Activated naive CD8-positive, alpha-beta T cell treated with anti-CD3 and anti-CD28 coated beads, Interleukin-2, amount 50 U/mL, for 24 hours (primary cell): ENCODE measurements around the gene ZSCAN5C.
"Not testable (repeated sequence)": the region's sequence is repeated elsewhere in the genome, so short reads cannot be mapped to it uniquely, and the experiment has no call there.

Experiments used
- ATAC-seq: fragments of 150-1000 bp; cut with Tn5 transposase; one replicate; pipeline ENCODE4 v1.10.0; 2021
- DNase-seq: peaks from one replicate; pipeline ENCODE4 v3.0.0; 2021
- H3K27ac Mint-ChIP-seq: one replicate; pipeline ENCODE4 v1.8.0; 2021; ENCODE audit warnings: mild to moderate bottlenecking, mixed read lengths
- H3K27me3 Mint-ChIP-seq: one replicate; pipeline ENCODE4 v1.8.0; 2021; ENCODE audit warnings: mixed read lengths
- H3K36me3 Mint-ChIP-seq: one replicate; pipeline ENCODE4 v1.8.0; 2021; ENCODE audit warnings: low read depth, mixed read lengths
- H3K4me1 Mint-ChIP-seq: one replicate; pipeline ENCODE4 v1.8.0; 2021; ENCODE audit warnings: mixed read lengths
- H3K4me3 Mint-ChIP-seq: one replicate; pipeline ENCODE4 v1.8.0; 2021; ENCODE audit warnings: mild to moderate bottlenecking, moderate library complexity, mixed read lengths
- H3K9me3 Mint-ChIP-seq: one replicate; pipeline ENCODE4 v1.8.0; 2021; ENCODE audit warnings: mixed read lengths

ZSCAN5C gene

DNA sequence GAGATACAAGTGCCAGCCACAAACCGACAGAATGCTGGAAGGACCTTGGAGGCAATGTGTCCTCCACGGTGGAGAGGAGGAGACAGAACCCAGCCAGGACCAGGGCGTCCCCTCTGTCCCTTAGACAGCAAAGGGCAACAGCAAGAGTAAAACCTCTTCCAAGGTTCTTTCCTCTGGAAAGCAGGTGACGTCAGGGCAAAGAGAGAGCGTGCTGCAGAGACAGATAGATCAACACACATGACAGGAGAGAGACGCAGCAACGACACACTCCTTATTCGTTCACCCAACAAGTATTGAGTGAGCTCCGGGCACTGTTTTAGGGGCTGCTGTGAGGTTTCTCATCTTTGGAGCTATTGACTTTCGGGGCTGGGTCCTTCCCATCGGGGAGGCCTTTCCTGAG, 27.5 kb upstream of the ZSCAN5C start:
- H3K27ac Mint-ChIP-seq: no peak overlapping the region
- H3K4me1 Mint-ChIP-seq: no peaks in the 10 kb centered on the region
- ATAC-seq (no peak), DNase-seq (no peak)
- no peaks in the 10 kb centered on the region for H3K9me3 Mint-ChIP-seq
- peaks cover 10% of the 10 kb centered on the region for H3K27me3 Mint-ChIP-seq
- no peak overlapping the region for H3K4me3 Mint-ChIP-seq
- no peaks in the 10 kb centered on the region for H3K36me3 Mint-ChIP-seq

DNA sequence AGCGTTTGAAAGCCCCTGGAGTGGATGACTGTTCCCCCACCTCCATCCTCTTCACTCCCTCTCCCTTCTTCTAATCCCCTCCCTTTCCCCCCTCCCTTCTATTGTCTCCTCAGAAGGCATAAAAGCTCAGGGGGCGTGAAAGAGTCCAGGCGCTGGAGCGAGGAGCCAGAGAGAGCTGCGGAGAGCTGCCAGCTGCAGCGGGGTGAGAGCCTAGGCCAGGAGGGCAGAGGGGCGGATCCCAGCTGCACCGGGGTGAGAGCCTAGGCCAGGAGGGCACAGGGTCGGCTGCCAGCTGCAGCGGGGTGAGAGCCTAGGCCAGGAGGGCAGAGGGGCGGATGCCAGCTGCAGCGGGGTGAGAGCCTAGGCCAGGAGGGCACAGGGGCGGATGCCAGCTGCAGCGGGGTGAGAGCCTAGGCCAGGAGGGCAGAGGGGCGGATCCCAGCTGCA, 26.2 kb upstream of the ZSCAN5C start, which contains the start of gene GALP:
GALP (plus strand) TSS at position 148 of the 447 bp plus-strand sequence. CDS start 1,101 bp downstream, outside the sequence.
- not testable (repeated sequence) for H3K27ac Mint-ChIP-seq, H3K36me3 Mint-ChIP-seq, H3K4me3 Mint-ChIP-seq, DNase-seq, H3K4me1 Mint-ChIP-seq, H3K27me3 Mint-ChIP-seq, ATAC-seq, H3K9me3 Mint-ChIP-seq

DNA sequence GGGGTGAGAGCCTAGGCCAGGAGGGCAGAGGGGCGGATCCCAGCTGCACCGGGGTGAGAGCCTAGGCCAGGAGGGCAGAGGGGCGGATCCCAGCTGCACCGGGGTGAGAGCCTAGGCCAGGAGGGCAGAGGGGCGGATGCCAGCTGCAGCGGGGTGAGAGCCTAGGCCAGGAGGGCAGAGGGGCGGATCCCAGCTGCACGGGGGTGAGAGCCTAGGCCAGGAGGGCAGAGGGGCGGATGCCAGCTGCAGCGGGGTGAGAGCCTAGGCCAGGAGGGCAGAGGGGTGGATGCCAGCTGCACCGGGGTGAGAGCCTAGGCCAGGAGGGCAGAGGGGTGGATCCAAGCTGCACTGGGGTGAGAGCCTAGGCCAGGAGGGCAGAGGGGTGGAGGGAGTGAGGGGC, 25.8 kb upstream of the ZSCAN5C start:
- not testable (repeated sequence) for H3K9me3 Mint-ChIP-seq, H3K4me1 Mint-ChIP-seq, DNase-seq, H3K36me3 Mint-ChIP-seq, H3K27me3 Mint-ChIP-seq, H3K4me3 Mint-ChIP-seq, ATAC-seq, H3K27ac Mint-ChIP-seq

DNA sequence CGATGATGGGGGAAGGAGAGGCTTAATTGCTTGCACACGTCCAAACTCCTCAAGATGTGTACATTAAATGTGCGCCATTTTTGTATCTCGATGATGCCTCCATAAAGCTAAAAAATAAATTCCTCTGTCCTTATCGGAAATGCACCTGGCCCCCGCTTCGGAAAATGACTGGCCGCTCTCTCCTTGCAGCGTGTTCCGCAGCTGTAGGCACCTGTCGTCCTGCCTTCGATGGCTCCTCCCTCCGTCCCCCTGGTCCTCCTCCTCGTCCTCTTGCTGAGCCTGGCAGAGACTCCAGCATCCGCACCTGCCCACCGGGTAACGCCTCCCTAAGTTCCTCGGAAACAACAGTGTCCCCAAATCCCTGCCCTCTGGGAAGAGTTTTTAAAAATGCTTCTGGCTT, 25.2 kb upstream of the ZSCAN5C start:
- no peak overlapping the region for H3K27ac Mint-ChIP-seq
- no peak for DNase-seq

DNA sequence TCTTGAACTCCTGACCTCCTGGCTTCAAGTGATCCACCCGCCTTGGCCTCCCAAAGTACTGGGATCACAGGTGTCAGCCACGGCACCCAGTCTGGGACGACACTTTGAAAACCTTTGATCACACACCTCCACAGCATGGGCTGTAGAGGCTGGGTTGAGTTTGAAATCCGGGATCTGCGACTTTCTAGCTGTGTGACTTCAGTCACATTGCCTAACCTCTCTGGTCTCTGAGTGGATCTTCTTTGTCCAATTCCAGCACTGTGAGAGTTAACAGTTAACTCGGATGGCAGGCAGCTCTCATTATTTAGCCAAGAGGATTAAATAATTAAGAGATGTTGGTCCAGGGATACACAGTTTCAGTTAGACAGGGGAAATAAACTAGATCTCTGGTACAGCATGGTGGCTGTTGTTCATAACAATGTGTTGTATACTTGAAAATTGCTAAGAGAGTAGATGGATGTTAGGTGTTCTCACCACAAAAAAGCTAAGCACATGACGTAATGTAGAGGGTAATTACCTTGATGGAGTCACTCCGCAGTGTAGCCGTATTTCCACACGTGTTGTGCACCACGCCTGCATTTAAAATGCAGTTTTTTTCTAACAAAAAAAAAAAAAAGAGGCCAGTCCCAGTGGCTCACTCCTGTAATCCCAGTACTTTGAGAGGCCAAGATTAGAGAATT, 24.4 kb upstream of the ZSCAN5C start:
- Mint-ChIP-seq H3K4me1 (no peaks in the 10 kb centered on the region), H3K27ac (no peak overlapping the region), H3K36me3 (no peaks in the 10 kb centered on the region), H3K4me3 (no peak overlapping the region), H3K27me3 (peaks cover 3% of the 10 kb centered on the region), H3K9me3 (no peaks in the 10 kb centered on the region)
- DNase-seq: no peak
- no peak for ATAC-seq

More for the DNA sequence above, 25.2 kb upstream of the ZSCAN5C start:
- Mint-ChIP-seq H3K4me3 (no peak overlapping the region), H3K4me1 (no peaks in the 10 kb centered on the region), H3K9me3 (no peaks in the 10 kb centered on the region), H3K36me3 (no peaks in the 10 kb centered on the region), H3K27me3 (peaks cover 6% of the 10 kb centered on the region)
- ATAC-seq: no peak

DNA sequence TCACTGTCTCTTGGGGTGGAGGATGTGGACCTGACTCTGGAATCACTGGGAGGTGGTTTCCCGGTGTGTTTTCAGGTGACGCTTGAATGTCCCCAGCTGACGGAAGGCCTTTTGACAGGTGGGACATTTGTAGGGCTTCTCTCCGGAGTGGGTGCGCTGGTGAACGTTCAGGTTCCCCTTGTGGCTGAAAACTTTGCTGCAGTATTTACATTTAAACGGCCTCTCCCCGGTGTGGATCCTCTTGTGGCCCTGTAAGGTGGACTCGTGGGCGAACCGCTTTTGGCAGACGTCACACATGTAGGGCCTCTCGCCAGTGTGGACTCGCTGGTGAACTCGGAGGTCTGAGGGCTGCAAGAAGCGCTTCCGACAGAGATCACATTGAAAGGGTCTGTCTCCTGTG, 12.3 kb upstream of the ZSCAN5C start:
- H3K4me3 Mint-ChIP-seq: no peak overlapping the region
- H3K4me1 Mint-ChIP-seq: no peaks in the 10 kb centered on the region
- ATAC-seq (no peak), DNase-seq (no peak)
- no peaks in the 10 kb centered on the region for H3K9me3 Mint-ChIP-seq
- H3K27me3 Mint-ChIP-seq: peaks cover 11% of the 10 kb centered on the region
- H3K36me3 Mint-ChIP-seq: no peaks in the 10 kb centered on the region
- no peak overlapping the region for H3K27ac Mint-ChIP-seq

DNA sequence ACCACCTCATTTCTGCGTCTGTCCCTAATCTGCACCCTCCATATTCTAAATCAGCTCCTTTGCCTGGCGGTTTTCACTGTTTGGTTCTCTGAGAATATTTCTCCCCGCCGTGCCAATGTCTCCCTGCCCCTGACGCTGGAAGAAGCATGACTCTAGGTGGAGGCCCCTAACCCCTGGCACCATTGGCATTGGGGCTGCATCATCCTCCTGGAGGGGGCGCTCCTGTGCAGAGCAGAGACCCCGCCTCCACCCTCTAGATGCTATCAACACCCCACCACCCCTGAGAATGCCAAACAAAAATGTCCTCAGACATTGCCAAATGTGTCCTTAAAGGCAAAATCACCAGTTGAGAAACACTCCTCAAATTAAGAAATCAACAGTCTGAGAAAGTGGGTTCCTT, 11.0 kb upstream of the ZSCAN5C start:
- Mint-ChIP-seq H3K4me3 (no peak overlapping the region), H3K36me3 (no peaks in the 10 kb centered on the region), H3K27me3 (peaks cover 4% of the 10 kb centered on the region), H3K4me1 (no peaks in the 10 kb centered on the region), H3K9me3 (no peaks in the 10 kb centered on the region), H3K27ac (no peak overlapping the region)
- no peak for DNase-seq
- ATAC-seq: no peak

DNA sequence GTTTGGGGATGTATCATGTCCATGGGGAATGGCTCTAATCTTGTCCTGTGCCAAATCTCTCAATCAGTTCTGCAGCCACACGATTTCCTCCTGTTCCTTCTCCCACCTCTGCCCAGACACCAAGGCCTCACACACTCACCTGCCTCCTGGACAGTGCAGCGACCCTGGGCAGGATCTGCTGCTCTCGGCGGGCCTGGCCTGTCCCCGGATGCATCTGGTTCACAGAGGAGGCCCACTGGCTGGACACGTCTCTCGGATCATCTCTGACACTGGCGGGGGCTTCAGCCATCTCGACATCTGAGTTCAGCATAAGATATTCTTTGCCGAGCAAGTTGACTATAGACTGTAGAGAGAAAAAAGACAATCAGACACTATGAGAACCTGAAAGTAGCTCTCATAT, 10.4 kb upstream of the ZSCAN5C start:
- Mint-ChIP-seq H3K4me1 (no peaks in the 10 kb centered on the region), H3K36me3 (no peaks in the 10 kb centered on the region), H3K27me3 (peaks cover 4% of the 10 kb centered on the region), H3K27ac (no peak overlapping the region), H3K4me3 (no peak overlapping the region), H3K9me3 (no peaks in the 10 kb centered on the region)
- DNase-seq: no peak
- ATAC-seq: no peak

DNA sequence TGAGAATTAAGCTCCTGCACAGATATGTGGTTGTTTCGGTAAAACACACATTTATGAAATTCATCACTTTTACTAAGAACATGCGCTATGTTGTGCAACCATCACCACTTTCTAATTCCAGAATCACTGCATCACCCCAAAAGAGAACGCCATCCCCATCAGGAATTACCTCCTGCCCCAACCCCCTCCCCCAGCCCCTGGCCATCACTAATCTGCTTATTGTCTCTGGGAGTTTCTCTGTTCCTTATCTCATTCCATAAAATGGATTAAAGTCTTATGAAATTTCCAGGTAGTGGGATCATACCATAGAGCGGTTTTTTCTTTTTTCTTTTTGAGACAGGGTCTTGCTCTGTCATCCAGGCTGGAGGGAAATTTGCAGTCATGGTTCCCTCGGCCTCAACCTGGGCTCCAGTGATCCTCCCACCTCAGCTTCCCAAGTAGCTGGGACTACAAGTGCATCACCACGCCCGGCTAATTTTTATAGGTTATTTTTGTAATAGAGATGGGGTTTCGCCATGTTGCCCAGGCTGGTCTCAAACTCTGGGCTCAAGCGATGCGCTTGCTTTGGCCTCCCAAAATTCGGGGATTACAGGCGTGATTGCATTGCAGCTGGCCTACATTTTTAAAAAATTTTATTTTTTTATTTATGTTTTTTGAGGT, 8.0 kb upstream of the ZSCAN5C start:
- H3K27me3 Mint-ChIP-seq: no peaks in the 10 kb centered on the region
- H3K36me3 Mint-ChIP-seq: no peaks in the 10 kb centered on the region
- no peak for DNase-seq
- H3K27ac Mint-ChIP-seq: no peak overlapping the region
- H3K9me3 Mint-ChIP-seq: no peaks in the 10 kb centered on the region
- H3K4me1 Mint-ChIP-seq: no peaks in the 10 kb centered on the region
- no peak for ATAC-seq
- H3K4me3 Mint-ChIP-seq: no peak overlapping the region

DNA sequence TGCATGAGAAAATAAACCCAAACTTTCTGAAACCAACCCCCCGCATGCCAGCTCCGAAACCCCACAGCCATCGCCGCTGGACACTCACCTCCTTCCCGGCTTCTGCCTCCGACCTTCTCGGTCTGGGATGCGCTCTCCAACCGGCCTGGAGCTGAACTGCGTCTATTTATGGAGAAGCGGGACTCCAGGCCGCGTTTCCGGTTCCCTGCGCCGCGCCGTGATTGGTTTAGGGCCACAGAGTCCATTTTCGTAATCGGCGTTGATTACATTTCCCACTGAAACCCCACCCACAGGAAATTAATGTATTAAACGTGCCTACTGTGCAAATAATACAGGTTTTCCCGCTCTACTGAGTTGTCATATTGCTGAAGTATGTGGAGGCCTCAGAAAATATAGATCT, 4.4 kb upstream of the ZSCAN5C start, which contains the start of gene ZSCAN5B:
ZSCAN5B (minus strand) TSS at position 138 of the 400 bp plus-strand sequence. CDS start 4,731 bp downstream, outside the sequence.
- DNase-seq, H3K9me3 Mint-ChIP-seq, H3K27ac Mint-ChIP-seq, H3K4me1 Mint-ChIP-seq, H3K27me3 Mint-ChIP-seq, H3K4me3 Mint-ChIP-seq, H3K36me3 Mint-ChIP-seq, ATAC-seq: not testable (repeated sequence)

DNA sequence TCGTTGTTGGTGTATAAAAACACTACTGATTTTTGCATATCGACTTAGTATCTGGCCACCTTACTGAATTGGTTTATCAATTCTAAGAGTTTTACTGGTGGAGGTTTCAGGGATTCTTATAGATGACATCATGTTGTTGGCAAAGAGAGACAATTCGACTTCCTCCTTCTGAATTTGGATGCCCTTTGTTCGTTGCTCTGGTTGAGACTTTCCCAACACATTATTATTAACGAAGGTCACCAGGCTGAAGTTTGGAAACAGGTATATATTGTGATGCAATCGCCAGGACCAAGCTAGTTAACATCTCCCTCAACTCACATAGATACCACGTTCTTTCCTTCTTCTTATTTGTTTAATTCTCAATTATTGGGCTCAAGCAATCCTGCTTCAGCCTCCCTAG, 2.4 kb upstream of the ZSCAN5C start:
- Mint-ChIP-seq H3K4me3 (no peak overlapping the region), H3K9me3 (no peaks in the 10 kb centered on the region), H3K27ac (no peak overlapping the region), H3K36me3 (no peaks in the 10 kb centered on the region), H3K27me3 (peaks cover 8% of the 10 kb centered on the region), H3K4me1 (no peaks in the 10 kb centered on the region)
- ATAC-seq: no peak
- DNase-seq: no peak

DNA sequence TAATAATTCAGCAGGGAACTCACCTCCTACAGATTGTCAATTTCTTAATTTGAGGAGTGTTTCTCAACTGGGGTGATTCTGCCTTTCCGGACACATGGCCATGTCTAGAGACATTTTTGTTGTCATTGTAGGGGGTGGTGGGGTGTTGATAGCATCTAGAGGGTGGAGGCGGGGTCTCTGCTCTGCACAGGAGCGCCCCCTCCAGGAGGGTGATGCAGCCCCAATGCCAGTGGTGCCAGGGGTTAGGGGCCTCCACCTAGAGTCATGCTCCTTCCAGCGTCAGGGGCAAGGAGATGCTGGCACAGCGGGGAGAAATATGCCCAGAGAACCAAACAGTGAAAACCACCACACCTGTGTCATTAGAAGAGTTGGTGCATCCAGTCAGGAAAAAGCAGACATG, 5.5 kb downstream of the ZSCAN5C start:
- not testable (repeated sequence) for H3K4me1 Mint-ChIP-seq, DNase-seq, H3K9me3 Mint-ChIP-seq, H3K36me3 Mint-ChIP-seq, H3K27me3 Mint-ChIP-seq, H3K4me3 Mint-ChIP-seq, H3K27ac Mint-ChIP-seq, ATAC-seq

DNA sequence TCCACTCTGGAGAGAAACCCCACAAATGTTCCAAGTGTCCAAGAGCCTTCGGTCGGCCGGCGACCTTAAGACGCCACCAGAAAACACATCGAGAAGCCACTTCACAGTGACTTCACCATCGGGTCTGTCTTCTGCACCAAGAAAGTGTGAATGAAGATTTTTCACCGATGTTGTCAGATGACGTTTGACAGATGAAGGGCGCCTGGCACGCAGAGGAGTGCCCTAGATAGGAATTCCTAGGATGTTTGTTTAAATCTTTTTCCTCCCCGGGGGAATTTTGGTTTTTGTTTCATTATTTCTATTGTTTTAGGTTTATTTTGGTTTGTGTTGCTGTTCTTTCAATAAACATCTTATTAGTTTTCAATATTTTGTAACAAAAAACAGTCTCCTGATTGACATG, 7.0 kb downstream of the ZSCAN5C start:
- H3K4me3 Mint-ChIP-seq: no peak overlapping the region
- H3K27me3 Mint-ChIP-seq: peaks cover 6% of the 10 kb centered on the region
- H3K4me1 Mint-ChIP-seq: no peaks in the 10 kb centered on the region
- ATAC-seq (no peak), DNase-seq (no peak)
- H3K36me3 Mint-ChIP-seq: no peaks in the 10 kb centered on the region
- no peak overlapping the region for H3K27ac Mint-ChIP-seq
- no peaks in the 10 kb centered on the region for H3K9me3 Mint-ChIP-seq

DNA sequence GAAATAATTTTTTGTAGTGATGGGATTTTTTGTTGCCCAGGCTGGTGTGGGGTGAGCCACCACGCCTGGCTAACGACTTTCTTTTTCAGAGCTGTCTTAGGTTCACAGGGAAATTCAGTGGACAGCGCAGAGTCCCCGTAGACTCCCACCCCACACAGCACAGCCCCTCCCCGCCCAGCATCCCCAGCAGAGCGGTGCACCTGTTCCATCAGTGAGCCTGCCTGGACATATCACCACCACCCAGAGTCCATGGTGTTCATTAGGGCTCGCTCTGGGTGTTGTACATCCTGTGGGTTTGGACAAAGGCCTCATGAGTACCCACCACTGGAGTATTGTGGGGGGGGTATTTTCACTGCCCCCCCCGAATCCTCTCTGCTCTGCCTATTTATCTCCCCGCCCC, 8.0 kb downstream of the ZSCAN5C start:
- H3K4me1 Mint-ChIP-seq, DNase-seq, ATAC-seq, H3K4me3 Mint-ChIP-seq, H3K36me3 Mint-ChIP-seq, H3K27ac Mint-ChIP-seq, H3K9me3 Mint-ChIP-seq: not testable (repeated sequence)
- H3K27me3 Mint-ChIP-seq: peaks cover 12% of the 10 kb centered on the region

DNA sequence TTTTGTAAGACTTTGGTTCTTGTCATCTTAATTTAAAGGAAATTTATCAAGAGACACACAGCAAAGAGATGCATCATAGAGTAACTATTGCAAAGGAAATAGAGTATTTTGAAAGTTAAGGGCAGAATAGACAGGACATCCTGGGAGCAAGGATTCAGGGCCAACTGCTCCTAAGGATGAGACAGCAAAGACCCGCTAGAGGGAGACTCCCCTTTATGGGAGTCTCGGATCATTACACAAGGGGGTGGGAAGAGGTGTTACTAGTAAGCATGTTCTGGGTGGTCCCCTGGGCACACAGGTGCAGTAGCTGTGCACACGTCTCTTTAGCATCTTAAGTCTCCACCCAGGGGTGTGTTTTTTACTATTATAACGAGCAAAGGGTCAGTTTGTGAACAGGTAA, 9.6 kb downstream of the ZSCAN5C start:
- Mint-ChIP-seq H3K36me3 (no peaks in the 10 kb centered on the region), H3K27me3 (peaks cover 25% of the 10 kb centered on the region), H3K4me1 (no peaks in the 10 kb centered on the region), H3K4me3 (no peak overlapping the region), H3K9me3 (no peaks in the 10 kb centered on the region), H3K27ac (no peak overlapping the region)
- no peak for DNase-seq
- ATAC-seq: no peak
